Measurements from ENCODE around the gene ALKBH8.
"Not testable (repeated sequence)": the region's sequence is repeated elsewhere in the genome, so short reads cannot be mapped to it uniquely, and the experiment has no call there.

Gene ALKBH8

GRCh38 chr11:107501713-107502112 is 63.8 kb downstream of the ALKBH8 start:
- DNase-seq, result no peak

DNA sequence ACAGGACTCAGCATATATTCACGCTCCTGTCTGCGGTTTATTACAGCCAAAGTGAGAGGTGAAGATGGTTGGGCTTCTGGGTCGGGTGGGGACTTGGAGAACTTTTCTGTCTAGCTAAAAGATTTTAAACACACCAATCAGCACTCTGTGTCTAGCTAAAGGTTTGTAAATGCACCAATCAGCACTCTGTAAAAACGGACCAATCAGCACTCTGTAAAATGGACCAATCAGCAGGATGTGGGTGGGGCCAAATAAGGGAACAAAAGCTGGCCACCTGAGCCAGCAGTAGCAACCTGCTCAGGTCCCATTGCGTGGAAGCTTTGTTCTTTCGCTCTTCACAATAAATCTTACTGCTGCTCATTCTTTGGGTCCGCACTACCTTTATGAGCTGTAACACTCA is 68.2 kb downstream of the ALKBH8 start:
- DNase-seq, result not testable (repeated sequence)

DNA sequence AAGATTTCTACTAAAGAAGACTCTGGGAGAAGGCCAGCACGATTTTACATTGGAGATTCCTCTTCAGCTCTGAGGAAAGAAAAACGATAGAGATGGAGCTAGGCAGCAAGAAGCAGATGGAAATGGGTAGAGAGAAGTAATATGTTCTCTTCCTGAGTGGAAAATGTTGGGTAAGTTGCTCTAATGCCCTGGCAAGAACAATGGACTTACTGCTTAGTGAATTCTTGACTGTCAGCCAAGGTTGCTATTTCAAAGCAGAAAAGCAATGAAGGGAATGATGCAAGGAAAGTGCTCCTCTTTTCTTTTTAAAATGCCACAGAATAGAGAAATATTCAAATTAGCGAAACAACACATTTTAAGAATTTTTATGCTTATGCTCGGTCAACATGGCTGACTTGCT is 69.5 kb downstream of the ALKBH8 start:
- DNase-seq, result no peak

DNA sequence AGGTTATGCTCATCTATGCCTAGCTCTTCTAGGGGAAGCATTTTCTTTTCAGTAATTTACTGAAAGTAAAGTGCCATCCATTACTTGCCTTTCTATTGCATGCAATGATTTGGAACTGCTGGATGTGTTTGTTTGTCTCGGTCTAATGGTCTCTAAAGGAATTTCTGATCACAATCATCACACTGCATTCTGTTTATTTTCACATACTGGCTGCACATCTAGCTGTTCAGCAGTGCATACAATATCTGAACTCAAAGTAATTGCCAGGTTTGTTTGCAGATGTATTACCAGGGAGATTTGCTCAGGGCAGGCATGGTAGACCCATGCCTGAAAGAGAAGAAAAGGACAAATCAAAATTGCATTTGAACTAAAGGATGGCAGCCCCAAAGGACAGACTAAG is 71.5 kb downstream of the ALKBH8 start:
- DNase-seq, result no peak

- no peak for DNase-seq
Measured at GRCh38 chr11:107493117-107493516, 72.4 kb downstream of the ALKBH8 start.

DNA sequence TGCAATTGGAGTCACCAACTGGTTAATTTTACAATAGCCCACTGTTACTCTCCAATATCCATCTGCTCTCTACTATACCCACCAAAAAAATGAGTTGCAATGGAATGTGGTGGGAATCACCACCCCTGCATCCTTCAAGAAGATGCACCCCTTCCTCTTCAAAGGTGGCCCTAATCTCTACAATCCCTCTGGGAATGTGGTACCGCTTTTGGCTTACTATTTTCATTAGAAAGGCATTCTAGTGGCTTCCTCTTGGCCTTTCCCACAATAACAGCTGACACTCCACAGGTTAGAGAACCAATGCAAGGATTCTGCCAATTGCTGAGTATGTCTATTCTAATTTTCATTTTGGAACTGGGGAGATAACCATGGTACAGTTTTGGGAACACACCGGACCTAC is 74.7 kb downstream of the ALKBH8 start:
- no peak for DNase-seq

- DNase-seq, result no peak
Measured at GRCh38 chr11:107482234-107482633, 83.3 kb downstream of the ALKBH8 start.

DNA sequence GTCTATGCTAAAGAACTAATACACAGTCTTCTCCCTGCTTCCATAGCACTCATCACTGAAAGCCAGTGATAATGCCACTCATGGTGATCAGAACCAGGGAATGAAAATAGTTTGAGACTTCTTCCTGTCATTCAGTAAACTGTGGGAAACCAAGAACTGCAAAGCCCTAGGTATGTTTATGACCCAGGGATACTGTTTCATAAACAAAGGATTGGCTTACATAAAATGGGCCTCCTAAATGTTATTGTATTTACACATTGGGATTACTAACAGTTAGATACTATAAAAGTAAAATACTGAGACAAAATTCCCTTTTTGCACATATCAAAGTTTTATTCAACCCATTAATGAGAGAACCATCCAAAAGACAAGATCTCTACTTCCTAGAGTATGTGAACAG is 86.6 kb downstream of the ALKBH8 start:
- DNase-seq, result no peak

DNA sequence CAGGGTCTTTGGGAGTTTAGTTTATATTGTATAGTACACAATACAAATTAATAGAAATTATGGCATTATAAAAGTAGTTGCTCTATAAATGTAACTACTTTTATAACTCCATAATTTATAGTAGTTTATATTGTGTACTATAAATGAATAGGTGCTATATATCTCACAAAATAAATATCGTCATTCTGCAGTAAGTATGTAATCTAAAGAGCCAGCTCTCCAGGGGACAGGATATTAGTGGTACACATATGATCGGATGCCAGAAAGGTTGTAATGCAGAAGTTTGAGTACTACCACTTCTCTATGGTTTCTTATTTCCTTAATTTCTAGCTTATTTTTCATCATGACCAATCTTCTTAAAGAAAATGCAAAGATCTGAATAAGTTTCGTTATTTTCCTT is 87.7 kb downstream of the ALKBH8 start:
- no peak for DNase-seq

GRCh38 chr11:107473792-107474191 is 91.7 kb downstream of the ALKBH8 start:
- DNase-seq, result no peak

DNA sequence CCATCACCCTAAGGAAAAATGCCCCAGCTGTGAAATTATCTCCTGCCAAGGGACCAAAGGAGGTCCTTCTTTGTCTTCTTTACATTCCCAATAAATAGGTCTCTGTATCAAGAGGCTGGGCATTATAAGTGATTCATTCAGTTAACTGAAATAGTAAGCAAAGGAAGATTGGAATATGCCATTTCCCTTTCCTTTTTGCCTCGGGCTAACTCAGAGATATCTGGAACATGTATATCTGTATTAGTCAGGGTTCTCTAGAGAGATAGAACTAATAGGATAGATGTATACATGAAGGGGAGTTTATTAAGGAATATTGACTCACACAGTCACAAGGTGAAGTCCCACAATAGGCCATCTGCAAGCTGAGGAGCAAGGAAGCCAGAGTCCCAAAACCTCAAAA is 92.6 kb downstream of the ALKBH8 start:
- no peak for DNase-seq

DNA sequence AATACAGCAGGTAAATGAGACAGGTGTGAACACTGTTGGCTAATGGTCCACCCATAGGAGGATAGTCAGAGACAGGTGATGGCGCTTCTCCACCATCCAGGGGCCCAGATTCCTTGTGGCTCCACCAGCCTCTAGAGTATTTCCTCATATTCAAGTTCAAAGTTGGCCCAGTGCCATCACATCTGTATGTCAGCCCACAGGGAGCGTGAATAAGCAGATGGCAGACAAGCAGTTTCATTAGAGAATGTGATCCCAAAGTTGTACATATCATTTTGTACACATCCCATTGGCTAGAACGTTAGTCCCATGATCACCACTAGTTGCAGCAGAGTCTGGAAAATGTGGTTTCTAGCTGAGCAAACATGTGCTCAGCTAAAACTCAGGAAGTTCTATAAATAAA is 96.9 kb downstream of the ALKBH8 start:
- DNase-seq, result no peak

DNA sequence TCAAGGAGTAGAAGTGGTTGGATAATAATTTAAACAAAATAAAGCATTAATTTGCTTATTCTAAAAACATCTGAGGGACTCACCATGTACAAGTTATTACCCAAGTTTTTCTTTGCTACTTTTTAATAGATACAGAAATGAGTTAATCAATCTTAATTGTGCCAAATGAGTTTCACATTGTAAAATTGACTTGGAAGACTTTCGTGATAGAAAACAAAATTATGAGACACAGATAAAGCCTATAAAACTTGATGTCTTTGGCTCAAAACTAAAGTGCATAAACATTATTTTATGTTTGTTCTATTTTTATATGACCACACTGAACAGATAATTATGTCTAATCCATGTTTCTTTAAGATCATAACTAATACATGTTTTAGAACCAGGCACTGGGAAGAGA is 97.8 kb downstream of the ALKBH8 start:
- no peak for DNase-seq

DNA sequence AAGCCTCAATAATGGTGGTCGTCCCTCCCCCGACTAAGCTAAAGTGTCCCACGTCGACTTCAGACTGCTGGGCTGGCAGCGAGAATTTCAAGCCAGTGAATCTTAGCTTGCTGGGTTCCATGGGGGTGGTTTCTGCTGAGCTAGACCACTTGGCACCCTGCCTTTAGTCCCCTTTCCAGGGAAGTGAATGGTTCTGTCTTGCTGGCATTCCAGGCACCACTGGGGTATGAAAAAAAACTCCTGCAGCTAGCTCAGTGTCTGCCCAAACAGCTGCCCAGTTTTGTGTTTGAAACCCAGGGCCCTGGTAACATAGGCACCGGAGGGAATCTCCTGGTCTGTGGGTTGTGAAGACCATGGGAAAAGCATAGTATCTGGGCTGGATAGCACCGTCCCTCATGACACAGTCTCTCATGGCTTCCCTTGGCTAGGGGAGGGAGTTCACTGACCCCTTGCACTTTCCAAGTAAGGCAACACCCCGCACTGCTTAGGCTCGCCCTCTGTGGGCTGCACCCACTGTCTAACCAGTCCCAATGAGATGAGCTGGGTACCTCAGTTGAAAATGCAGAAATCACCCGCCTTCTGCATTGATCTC is 99.2 kb downstream of the ALKBH8 start:
- DNase-seq, result not testable (repeated sequence)

GRCh38 chr11:107457558-107458271 is 107.8 kb downstream of the ALKBH8 start, which contains the start of gene CWF19L2:
CWF19L2 (minus strand) TSS chr11:107457825; CDS start chr11:107457816, 9 bp downstream.
- DNase-seq, result peak; percentile 84

GRCh38 chr11:107457205-107457557 is 108.4 kb downstream of the ALKBH8 start:
- DNase-seq, result no peak

DNA sequence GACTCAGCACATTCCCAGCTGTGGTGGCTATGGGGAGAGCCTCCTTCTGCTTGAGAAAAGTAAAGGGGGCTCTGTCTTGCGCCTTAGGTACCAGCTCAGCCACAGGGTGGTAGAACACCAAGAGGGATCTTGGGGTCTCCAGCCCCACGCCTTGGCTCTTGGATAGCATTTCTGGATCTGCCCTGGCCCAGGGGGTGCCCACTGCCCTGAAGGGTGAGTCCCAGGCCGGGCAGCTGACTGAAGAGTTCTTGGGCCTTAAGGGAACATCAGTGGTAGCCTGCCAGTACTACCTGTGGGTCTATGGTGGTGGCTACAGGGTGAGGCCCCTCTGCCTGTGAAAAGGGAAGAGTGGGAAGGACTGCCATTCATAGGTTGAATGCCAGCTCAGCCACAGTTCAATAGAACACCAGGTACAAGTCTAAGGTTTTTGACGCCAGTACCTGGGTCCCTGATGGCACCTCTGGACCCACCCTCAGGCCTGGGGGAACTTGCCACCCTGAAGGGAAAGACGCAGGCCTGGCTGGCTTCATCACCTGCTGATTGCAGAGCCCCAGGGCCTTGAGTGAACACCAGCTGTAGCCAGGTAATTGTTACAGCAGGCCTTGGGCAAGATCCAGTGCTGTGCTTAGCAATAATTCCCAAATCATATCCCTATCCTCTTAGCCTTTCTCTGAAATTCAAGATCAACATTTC is 111.8 kb downstream of the ALKBH8 start:
- DNase-seq, result no peak

Data from stimulated activated CD4-positive, alpha-beta T cell treated with anti-CD3 and anti-CD28 coated beads, Interleukin-4, amount 100 ng/mL, for 1 hour (primary cell).